ENCODE data around the gene BIN2. TPM values are rescaled to one million over a fixed set of nuclear protein-coding genes. Genes with fewer than 3 reads are reported as not detected.

BIN2 gene
- total and polyA plus RNA-seq, 9 of the 15 experiments (the other 6 are each of a cell fraction or from before 2014, with no cell fraction given): 0.04 to 0.39 (median 0.25) TPM; not detected in 1

DNA sequence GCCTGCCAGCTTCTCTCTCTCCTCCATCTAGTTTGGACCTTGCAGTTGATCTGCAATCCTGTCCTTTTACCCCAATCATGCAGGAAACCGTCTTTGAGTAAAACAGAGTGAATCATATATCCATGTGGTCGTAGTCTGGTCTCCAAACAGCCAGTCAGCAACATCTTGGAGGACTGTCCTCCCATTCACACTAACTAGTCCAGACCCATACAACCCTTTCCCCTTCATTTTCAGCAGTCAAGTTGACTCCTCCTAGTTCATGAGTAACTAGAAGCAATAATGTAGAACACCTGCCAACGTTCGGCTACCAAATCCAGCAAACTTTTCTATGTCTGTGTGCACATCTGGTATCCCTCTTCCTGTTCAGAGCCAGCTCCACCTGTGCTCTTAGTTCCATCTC, 10.8 kb upstream of the BIN2 start:
- FAIRE-seq (no peak), DNase-seq (ENCODE audit: extremely low read depth in 1 of 4, low spot score in 3 of 4) (no peak), ATAC-seq (no peak)
- no peaks in the 10 kb centered on the region for H3K36me3 ChIP-seq (ENCODE audit: control insufficient read depth, insufficient read depth, low read length)
- no peaks in the 10 kb centered on the region for H3K9me1 ChIP-seq (ENCODE audit: control insufficient read depth, insufficient read depth, low read length)
- no peaks in the 10 kb centered on the region for H3K9me3 ChIP-seq (replicated peaks; ENCODE audit: control insufficient read depth, insufficient read depth, low read depth, low read length)
- no peak for TF ChIP-seq TEAD4 (IDR thresholded peaks at IDR 0.05; ENCODE audit: low read length)
- TF ChIP-seq TEAD4 (CRISPR knock-in tag; IDR thresholded peaks at IDR 0.05; ENCODE audit: borderline replicate concordance): no peak
- no peak for TF ChIP-seq KLF16 (IDR thresholded peaks at IDR 0.05)
- TF ChIP-seq ZNF277 (CRISPR knock-in tag; IDR thresholded peaks at IDR 0.05; ENCODE audit: borderline replicate concordance): no peak
- TF ChIP-seq HLTF (IDR thresholded peaks at IDR 0.05): no peak
- no peak for TF ChIP-seq THAP12 (CRISPR knock-in tag; IDR thresholded peaks at IDR 0.05)
- no peak for TF ChIP-seq E2F6 (IDR thresholded peaks at IDR 0.05; ENCODE audit: borderline replicate concordance in 1 of 2, extremely low read depth in 1 of 2, insufficient read depth in 1 of 2, insufficient read length in 1 of 2, low read depth in 1 of 2, low read length in 1 of 2, poor library complexity in 1 of 2, severe bottlenecking in 1 of 2)
- no peak for TF ChIP-seq CSDE1 (IDR thresholded peaks at IDR 0.05)
- intact Hi-C loops (cut with micrococcal nuclease): no loop called here
- H3K4me2 ChIP-seq (ENCODE audit: insufficient read depth, low read length): no peak overlapping the region
- H3K27ac ChIP-seq (ENCODE audit: extremely low read depth, low read depth, low read length): no peak overlapping the region
- no peak overlapping the region for H3K9ac ChIP-seq (ENCODE audit: insufficient read depth in 1 of 2, low read depth in 2 of 2, low read length in 2 of 2)
- no peak overlapping the region for H2AFZ ChIP-seq (ENCODE audit: low read depth, low read length)
- ChIA-PET POLR2A (interaction anchor here (1.2 kb wide), 1 partner anchor 7 kb away, joined by 4 read pairs; no protein-coding TSS in a partner anchor), CTCF (ENCODE audit: low intra/inter-chr PET ratio) (no interaction called here)
- H3K4me1 ChIP-seq (replicated peaks in 1 of 2; ENCODE audit: control insufficient read depth in 2 of 2, insufficient read depth in 2 of 2, low read length in 2 of 2): peaks cover 0 to 11% of the 10 kb centered on the region in 2 experiments
- in situ Hi-C loops (cut with MboI): no loop called here
- no peaks in the 10 kb centered on the region for H4K20me1 ChIP-seq (replicated peaks; ENCODE audit: control insufficient read depth, insufficient read depth, low read length)
- WGBS (ENCODE audit: insufficient coverage, low coverage, missing lambda C conversion rate): 69% methylated on average over 4 of the region's 4 CpGs
- H3K79me2 ChIP-seq (ENCODE audit: control insufficient read depth, insufficient read depth, low read length): no peaks in the 10 kb centered on the region
- BruUV-seq (replicated peaks): no TSS peak
- no peaks in the 10 kb centered on the region for H3K27me3 ChIP-seq (ENCODE audit: control insufficient read depth in 2 of 2, insufficient read depth in 2 of 2, low read length in 2 of 2)
- no peak overlapping the region for H3K4me3 ChIP-seq

All from K562 (cell line).